Chondrocyte (in vitro differentiated cells): ENCODE data around the gene F13A1. TPM values are rescaled to one million over a fixed set of nuclear protein-coding genes. Genes with fewer than 3 reads are reported as not detected.

Source experiments
- DNase-seq: peaks from one replicate; pipeline ENCODE4 v3.0.0; 2021; ENCODE audit warnings: mixed read lengths, low spot score
- H3K27ac Mint-ChIP-seq: one replicate; pipeline ENCODE4 v1.8.0; 2021; ENCODE audit warnings: mild to moderate bottlenecking, moderate library complexity, mixed read lengths; ENCODE audit not compliant: unreplicated experiment
- H3K27me3 Mint-ChIP-seq: 2 replicates; pipeline ENCODE4 v1.8.0; 2021; ENCODE audit warnings: low read depth, mixed read lengths
- H3K36me3 Mint-ChIP-seq: 2 replicates; pipeline ENCODE4 v1.8.0; 2021; ENCODE audit warnings: low read depth, mixed read lengths
- H3K4me1 Mint-ChIP-seq: 2 replicates; pipeline ENCODE4 v1.8.0; 2021; ENCODE audit warnings: low read depth, mild to moderate bottlenecking, mixed read lengths
- H3K4me3 Mint-ChIP-seq: one replicate; pipeline ENCODE4 v1.8.0; 2021; ENCODE audit warnings: mild to moderate bottlenecking, moderate library complexity, mixed read lengths; ENCODE audit not compliant: unreplicated experiment
- H3K9me3 Mint-ChIP-seq: 2 replicates; pipeline ENCODE4 v1.8.0; 2021; ENCODE audit warnings: low read depth, mixed read lengths
- total RNA-seq: library from RNA; stranded (reverse); gene quantifications from 3 replicates; pipeline ENCODE4 v1.2.1, GENCODE V29; 2021
- TF ChIP-seq, protein P1 (sequence below): fragments of 200-600 bp; sonication (generic); IDR thresholded peaks from 2 replicates; pipeline ENCODE4 v1.5.0; 2021; ENCODE audit warnings: antibody characterized with exemption, mild to moderate bottlenecking, moderate library complexity

The F13A1 gene
- total RNA-seq, 1 donor from 2014 or later: 2.7 TPM

DNA sequence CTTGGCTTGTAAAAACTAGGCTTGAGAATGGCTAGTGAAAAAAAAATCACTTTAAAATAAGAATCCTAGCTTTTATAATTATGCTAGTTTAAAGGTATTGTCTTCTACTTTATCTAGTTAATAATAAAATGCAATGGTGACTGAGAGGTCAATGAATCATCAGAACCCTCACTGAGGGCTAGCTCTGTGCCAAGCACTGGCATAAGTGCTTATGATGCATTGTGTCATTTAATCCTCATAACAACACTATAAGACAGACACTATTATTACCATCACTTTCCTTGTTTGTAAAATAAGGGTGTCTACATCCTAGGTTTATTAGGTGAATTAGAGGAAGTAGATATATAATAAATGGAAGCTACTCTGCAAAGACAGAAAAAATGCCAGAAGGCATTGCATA, 144.3 kb downstream of the F13A1 start:
- no peak for DNase-seq
- Mint-ChIP-seq H3K27me3 (peaks cover 10% of the 10 kb centered on the region), H3K9me3 (no peaks in the 10 kb centered on the region), H3K27ac (no peak overlapping the region), H3K4me3 (no peak overlapping the region), H3K4me1 (peaks cover 2% of the 10 kb centered on the region), H3K36me3 (no peaks in the 10 kb centered on the region)
- TF ChIP-seq, protein P1, sequence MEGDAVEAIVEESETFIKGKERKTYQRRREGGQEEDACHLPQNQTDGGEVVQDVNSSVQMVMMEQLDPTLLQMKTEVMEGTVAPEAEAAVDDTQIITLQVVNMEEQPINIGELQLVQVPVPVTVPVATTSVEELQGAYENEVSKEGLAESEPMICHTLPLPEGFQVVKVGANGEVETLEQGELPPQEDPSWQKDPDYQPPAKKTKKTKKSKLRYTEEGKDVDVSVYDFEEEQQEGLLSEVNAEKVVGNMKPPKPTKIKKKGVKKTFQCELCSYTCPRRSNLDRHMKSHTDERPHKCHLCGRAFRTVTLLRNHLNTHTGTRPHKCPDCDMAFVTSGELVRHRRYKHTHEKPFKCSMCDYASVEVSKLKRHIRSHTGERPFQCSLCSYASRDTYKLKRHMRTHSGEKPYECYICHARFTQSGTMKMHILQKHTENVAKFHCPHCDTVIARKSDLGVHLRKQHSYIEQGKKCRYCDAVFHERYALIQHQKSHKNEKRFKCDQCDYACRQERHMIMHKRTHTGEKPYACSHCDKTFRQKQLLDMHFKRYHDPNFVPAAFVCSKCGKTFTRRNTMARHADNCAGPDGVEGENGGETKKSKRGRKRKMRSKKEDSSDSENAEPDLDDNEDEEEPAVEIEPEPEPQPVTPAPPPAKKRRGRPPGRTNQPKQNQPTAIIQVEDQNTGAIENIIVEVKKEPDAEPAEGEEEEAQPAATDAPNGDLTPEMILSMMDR: no peak

DNA sequence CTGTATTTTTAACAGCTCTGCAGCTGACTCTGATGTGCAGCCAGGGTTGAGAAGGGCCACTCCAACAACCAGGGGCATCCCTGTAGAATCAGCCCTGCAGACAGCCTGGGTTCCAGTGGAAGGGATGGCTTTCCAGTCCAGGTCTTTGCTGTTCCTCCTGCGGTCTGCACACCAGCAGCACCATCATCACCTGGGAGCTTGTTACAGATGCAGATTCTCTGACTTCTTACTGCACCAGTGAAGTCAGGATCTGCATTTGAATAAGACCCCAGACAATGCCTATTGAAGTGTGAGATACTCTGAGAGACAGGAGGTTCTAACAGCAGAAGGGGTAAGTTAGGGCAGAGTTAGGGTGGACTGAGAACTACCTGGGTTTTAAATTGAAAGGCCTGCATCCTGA, 151.3 kb downstream of the F13A1 start:
- no peak for DNase-seq
- H3K4me1 Mint-ChIP-seq: no peaks in the 10 kb centered on the region
- H3K9me3 Mint-ChIP-seq: no peaks in the 10 kb centered on the region
- no peaks in the 10 kb centered on the region for H3K36me3 Mint-ChIP-seq
- H3K27me3 Mint-ChIP-seq: no peaks in the 10 kb centered on the region
- no peak overlapping the region for H3K27ac Mint-ChIP-seq
- no peak overlapping the region for H3K4me3 Mint-ChIP-seq
- TF ChIP-seq, protein P1: no peak

DNA sequence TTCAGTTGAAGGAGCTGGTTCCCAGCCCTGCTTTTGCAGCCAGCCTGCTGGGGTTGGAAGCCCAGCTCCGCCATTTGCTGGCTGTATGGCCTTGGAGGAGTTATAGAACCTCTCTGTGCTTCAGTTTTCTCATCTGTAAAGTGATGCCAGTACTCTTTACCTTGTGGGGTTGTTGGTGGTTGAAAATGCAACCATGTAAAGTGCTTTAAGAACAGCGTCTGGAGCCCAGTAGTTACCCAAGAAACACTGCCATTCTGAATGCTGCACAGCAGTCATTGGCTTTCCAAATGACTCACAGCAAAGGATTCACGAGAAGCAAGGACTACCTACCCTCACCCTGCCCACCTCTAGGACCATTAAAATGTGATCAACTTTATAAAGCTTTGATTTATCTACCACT, 154.4 kb downstream of the F13A1 start:
- TF ChIP-seq, protein P1: no peak
- H3K4me3 Mint-ChIP-seq: no peak overlapping the region
- no peak overlapping the region for H3K27ac Mint-ChIP-seq
- H3K9me3 Mint-ChIP-seq: peaks cover 2% of the 10 kb centered on the region
- no peaks in the 10 kb centered on the region for H3K36me3 Mint-ChIP-seq
- H3K4me1 Mint-ChIP-seq: no peaks in the 10 kb centered on the region
- no peak for DNase-seq
- no peaks in the 10 kb centered on the region for H3K27me3 Mint-ChIP-seq

DNA sequence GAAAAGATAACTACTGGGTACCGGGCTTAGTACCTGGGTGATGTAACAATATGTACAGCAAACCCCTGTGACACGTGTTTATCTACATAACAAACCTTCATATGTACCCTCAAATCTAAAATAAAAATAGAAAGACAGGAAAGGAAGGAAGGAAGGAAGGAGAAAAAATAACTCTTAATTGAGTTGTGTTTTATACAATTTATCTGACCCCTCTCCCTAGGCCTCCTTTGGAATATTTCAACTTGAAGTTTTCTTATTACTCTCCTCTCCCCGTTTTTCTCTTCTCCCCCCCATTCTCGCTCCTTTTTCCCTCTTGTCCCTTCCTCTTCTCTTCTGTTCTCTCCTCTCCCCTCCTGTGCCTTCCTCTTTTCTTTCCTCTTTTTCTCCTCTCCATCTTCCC, 156.1 kb downstream of the F13A1 start:
- no peak overlapping the region for H3K4me3 Mint-ChIP-seq

DNA sequence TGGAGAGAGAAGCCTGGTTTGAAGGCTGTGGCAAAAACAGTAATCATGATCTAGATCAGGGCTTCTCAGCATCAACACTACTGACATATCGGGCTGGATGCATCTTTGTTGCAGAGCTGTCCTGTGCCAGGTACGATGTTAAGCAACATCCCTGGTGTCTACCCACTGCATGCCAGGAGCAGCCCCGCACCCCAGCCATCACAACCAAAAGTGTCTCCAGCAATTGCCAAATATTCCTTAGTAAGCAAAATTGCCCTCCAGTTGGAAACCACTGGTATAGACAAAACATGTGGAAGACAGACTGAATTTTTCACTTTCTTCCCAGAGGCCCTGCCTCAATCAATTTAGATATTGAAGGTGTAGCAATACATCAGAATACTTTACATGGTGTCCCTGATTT, 166.1 kb downstream of the F13A1 start:
- no peaks in the 10 kb centered on the region for H3K36me3 Mint-ChIP-seq
- H3K27me3 Mint-ChIP-seq: peaks cover 14% of the 10 kb centered on the region
- no peak overlapping the region for H3K4me3 Mint-ChIP-seq
- H3K9me3 Mint-ChIP-seq: peaks cover 2% of the 10 kb centered on the region
- H3K27ac Mint-ChIP-seq: no peak overlapping the region
- no peaks in the 10 kb centered on the region for H3K4me1 Mint-ChIP-seq
- DNase-seq: no peak
- TF ChIP-seq, protein P1: no peak

More for the DNA sequence above, 156.1 kb downstream of the F13A1 start:
- H3K9me3 Mint-ChIP-seq: peaks cover 2% of the 10 kb centered on the region
- TF ChIP-seq, protein P1: no peak
- H3K36me3 Mint-ChIP-seq: no peaks in the 10 kb centered on the region
- H3K27ac Mint-ChIP-seq: no peak overlapping the region
- no peaks in the 10 kb centered on the region for H3K4me1 Mint-ChIP-seq
- DNase-seq: no peak
- H3K27me3 Mint-ChIP-seq: no peaks in the 10 kb centered on the region
